Measurements from ENCODE around the gene NAT9.

The NAT9 gene

GRCh38 chr17:74776044-74776962, at the start of gene NAT9:
Gene NAT9, minus strand, starts transcription at chr17:74776345. Its CDS starts 647 bp downstream, at chr17:74775698.
- DNase-seq, result peak; percentile 98

GRCh38 chr17:74824961-74825627, 48.9 kb upstream of the NAT9 start:
- no peak for DNase-seq

GRCh38 chr17:74822939-74823367, 46.8 kb upstream of the NAT9 start:
- no peak for DNase-seq

GRCh38 chr17:74822335-74822938, 46.3 kb upstream of the NAT9 start:
- DNase-seq, result no peak

GRCh38 chr17:74821655-74822334, 45.6 kb upstream of the NAT9 start:
- DNase-seq, result no peak

GRCh38 chr17:74819801-74820436, 43.8 kb upstream of the NAT9 start:
- no peak for DNase-seq

- no peak for DNase-seq
Observed at GRCh38 chr17:74818291-74818938, 42.3 kb upstream of the NAT9 start.

GRCh38 chr17:74816905-74817620, 40.9 kb upstream of the NAT9 start:
- DNase-seq, result no peak

- DNase-seq, result peak; percentile 34
Observed at GRCh38 chr17:74815550-74816370, 39.6 kb upstream of the NAT9 start.

- no peak for DNase-seq
Observed at GRCh38 chr17:74815067-74815466, 38.9 kb upstream of the NAT9 start.

- no peak for DNase-seq
Observed at GRCh38 chr17:74814453-74814852, 38.3 kb upstream of the NAT9 start.

- no peak for DNase-seq
Observed at GRCh38 chr17:74812109-74813009, 36.2 kb upstream of the NAT9 start.

GRCh38 chr17:74810699-74811485, 34.7 kb upstream of the NAT9 start:
- DNase-seq, result no peak

- peak; percentile 22 for DNase-seq
Observed at GRCh38 chr17:74808714-74809430, 32.7 kb upstream of the NAT9 start.

- peak; percentile 68 for DNase-seq
Observed at GRCh38 chr17:74807925-74808324, 31.8 kb upstream of the NAT9 start.

GRCh38 chr17:74807441-74807840, 31.3 kb upstream of the NAT9 start:
- no peak for DNase-seq

GRCh38 chr17:74806334-74806733, 30.2 kb upstream of the NAT9 start:
- DNase-seq, result no peak

- DNase-seq, result no peak
Observed at GRCh38 chr17:74805591-74805991, 29.4 kb upstream of the NAT9 start.
